HepG2 (cell line): ENCODE data around the gene ACVRL1. TPM values are rescaled to one million over a fixed set of nuclear protein-coding genes. Genes with fewer than 3 reads are reported as not detected.

Experiments
- FOXA3 ChIP-seq: IDR thresholded peaks from 2 replicates; pipeline ENCODE4 v1.6.1; 2016; ENCODE audit warnings: missing genetic modification reagents, missing compliant biosample characterization
- HMGXB4 ChIP-seq, 2 experiments: sonication (generic) in 1 of 2; formaldehyde crosslinking in 1 of 2; IDR thresholded peaks; 2 replicates each; pipeline versions ENCODE4 v1.4.0 to v1.6.1; 2018 to 2020; ENCODE audit warnings: missing genetic modification reagents in 2 of 2, borderline replicate concordance in 1 of 2, low read depth in 1 of 2, mild to moderate bottlenecking in 1 of 2, missing biosample characterization in 1 of 2
- MTF2 ChIP-seq: sonication (generic); formaldehyde crosslinking; IDR thresholded peaks from 2 replicates; pipeline ENCODE4 v1.5.0; 2020; ENCODE audit warnings: missing genetic modification reagents, borderline replicate concordance
- NFKB2 ChIP-seq: sonication (generic); formaldehyde crosslinking; IDR thresholded peaks from 2 replicates; pipeline ENCODE4 v1.4.0; 2020; ENCODE audit warnings: missing genetic modification reagents, borderline replicate concordance
- RNF219 ChIP-seq: sonication (generic); formaldehyde crosslinking; IDR thresholded peaks from 2 replicates; pipeline ENCODE4 v1.5.0; 2020; ENCODE audit warnings: mild to moderate bottlenecking, missing genetic modification reagents
- SOX5 ChIP-seq: IDR thresholded peaks from 2 replicates; pipeline ENCODE4 v1.6.1; 2016; ENCODE audit warnings: borderline replicate concordance
- YY1 ChIP-seq: IDR thresholded peaks from 2 replicates; pipeline ENCODE4 v1.6.1; 2011; ENCODE audit warnings: low read length, low read depth, moderate library complexity, mild to moderate bottlenecking; ENCODE audit not compliant: insufficient read depth, insufficient replicate concordance
- ZBTB21 ChIP-seq: sonication (generic); formaldehyde crosslinking; IDR thresholded peaks from 2 replicates; pipeline ENCODE4 v1.4.0; 2020; ENCODE audit warnings: missing genetic modification reagents
- ZFP37 ChIP-seq: sonication (generic); formaldehyde crosslinking; IDR thresholded peaks from 2 replicates; pipeline ENCODE4 v1.4.0; 2020; ENCODE audit warnings: missing genetic modification reagents, borderline replicate concordance
- ZKSCAN8 ChIP-seq: IDR thresholded peaks from 2 replicates; pipeline ENCODE4 v1.6.1; 2016; ENCODE audit warnings: borderline replicate concordance, missing genetic modification reagents, missing compliant biosample characterization
- ZNF124 ChIP-seq: sonication (generic); formaldehyde crosslinking; IDR thresholded peaks from 2 replicates; pipeline ENCODE4 v1.4.0; 2020; ENCODE audit warnings: missing genetic modification reagents
- ZNF597 ChIP-seq: sonication (generic); formaldehyde crosslinking; IDR thresholded peaks from 2 replicates; pipeline ENCODE4 v1.5.0; 2020; ENCODE audit warnings: missing genetic modification reagents
- ZNF713 ChIP-seq: sonication (generic); formaldehyde crosslinking; IDR thresholded peaks from 2 replicates; pipeline ENCODE4 v1.4.0; 2020; ENCODE audit warnings: mild to moderate bottlenecking, missing genetic modification reagents
- ZSCAN22 ChIP-seq: sonication (generic); formaldehyde crosslinking; IDR thresholded peaks from 2 replicates; pipeline ENCODE4 v1.4.0; 2020; ENCODE audit warnings: mild to moderate bottlenecking, missing genetic modification reagents
- polyA plus RNA-seq, 8 experiments: library from polyadenylated mRNA; depleted of rRNA in 3 of 8; stranded (reverse) in 7 of 8; unstranded in 1 of 8; fragments of >200 nt; fragmentation: Illumina TruSeq in 4 of 8; extraction: Trizol in 4 of 8; gene quantifications; 2 replicates each; pipeline versions ENCODE4 v1.2.1 to v1.2.3, GENCODE V29; 2011 to 2016; ENCODE audit warnings: low read depth in 4 of 8, missing spikeins in 1 of 8, mixed read lengths in 1 of 8; ENCODE audit not compliant: insufficient read depth in 1 of 8
- total RNA-seq, 5 experiments: library from RNA; depleted of rRNA; stranded (reverse); fragments of >200 nt; fragmentation: Illumina TruSeq; extraction: Trizol; gene quantifications; 2 replicates each; pipeline ENCODE4 v1.2.3, GENCODE V29; 2016; ENCODE audit warnings: low read depth in 1 of 5
- TF ChIP-seq, protein P1 (sequence below): sonication (generic); formaldehyde crosslinking; IDR thresholded peaks from 2 replicates; pipeline ENCODE4 v1.8.0; 2022; ENCODE audit warnings: missing genetic modification reagents, mild to moderate bottlenecking, moderate library complexity, borderline replicate concordance
- TF ChIP-seq, protein P2 (sequence below): sonication (generic); formaldehyde crosslinking; IDR thresholded peaks from 2 replicates; pipeline ENCODE4 v1.4.0; 2020; ENCODE audit warnings: missing genetic modification reagents
- TF ChIP-seq, protein P3 (sequence below): IDR thresholded peaks from 2 replicates; pipeline ENCODE4 v1.6.1; 2016; ENCODE audit warnings: control low read depth

Gene ACVRL1
- total and polyA plus RNA-seq, 2 of the 13 experiments (the other 11 are each of a cell fraction or from before 2014, with no cell fraction given), result not detected

DNA sequence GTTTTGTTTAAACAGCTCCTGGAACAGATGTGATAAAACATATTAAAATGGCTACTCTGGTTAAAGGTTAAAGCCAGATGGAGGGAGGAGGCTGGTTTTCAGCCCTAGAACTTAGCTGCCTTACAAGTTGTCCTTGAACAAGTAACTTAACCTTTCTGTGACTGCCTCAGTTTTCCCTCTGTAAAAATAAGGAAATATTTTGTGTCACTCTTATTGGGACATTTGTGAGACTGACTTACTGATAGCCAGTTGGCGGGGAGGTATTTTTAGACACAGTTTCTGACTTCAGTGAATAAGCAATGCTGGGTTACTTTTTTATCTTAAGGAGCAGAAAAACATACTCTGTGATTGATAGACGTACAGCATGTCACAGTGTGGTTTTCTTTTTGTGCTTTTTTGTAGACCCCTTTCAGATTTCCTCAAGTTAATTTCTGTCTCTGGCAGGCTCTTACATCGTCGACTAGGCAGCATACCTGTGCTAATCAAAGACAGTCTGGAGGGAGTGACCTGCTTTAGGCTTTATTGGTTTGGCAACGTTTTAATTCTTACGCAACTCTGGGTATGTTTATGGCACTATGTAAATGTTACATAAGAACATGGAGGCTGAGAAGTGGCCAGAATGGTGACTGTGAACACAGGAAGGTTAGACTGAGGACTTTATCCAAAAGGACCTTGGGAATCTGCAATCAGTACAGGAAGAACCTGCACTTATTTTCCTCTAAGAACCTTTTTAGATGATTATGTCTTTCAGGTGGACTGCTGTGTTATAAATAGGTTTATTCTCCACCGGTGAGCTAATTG, 47.5 kb downstream of the ACVRL1 start (continued):
- TF ChIP-seq, protein P1, sequence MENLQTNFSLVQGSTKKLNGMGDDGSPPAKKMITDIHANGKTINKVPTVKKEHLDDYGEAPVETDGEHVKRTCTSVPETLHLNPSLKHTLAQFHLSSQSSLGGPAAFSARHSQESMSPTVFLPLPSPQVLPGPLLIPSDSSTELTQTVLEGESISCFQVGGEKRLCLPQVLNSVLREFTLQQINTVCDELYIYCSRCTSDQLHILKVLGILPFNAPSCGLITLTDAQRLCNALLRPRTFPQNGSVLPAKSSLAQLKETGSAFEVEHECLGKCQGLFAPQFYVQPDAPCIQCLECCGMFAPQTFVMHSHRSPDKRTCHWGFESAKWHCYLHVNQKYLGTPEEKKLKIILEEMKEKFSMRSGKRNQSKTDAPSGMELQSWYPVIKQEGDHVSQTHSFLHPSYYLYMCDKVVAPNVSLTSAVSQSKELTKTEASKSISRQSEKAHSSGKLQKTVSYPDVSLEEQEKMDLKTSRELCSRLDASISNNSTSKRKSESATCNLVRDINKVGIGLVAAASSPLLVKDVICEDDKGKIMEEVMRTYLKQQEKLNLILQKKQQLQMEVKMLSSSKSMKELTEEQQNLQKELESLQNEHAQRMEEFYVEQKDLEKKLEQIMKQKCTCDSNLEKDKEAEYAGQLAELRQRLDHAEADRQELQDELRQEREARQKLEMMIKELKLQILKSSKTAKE (CRISPR knock-in tag), result no peak
- TF ChIP-seq ZBTB21 (CRISPR knock-in tag) (no peak), ZFP37 (no peak), NFKB2 (CRISPR knock-in tag) (no peak), ZNF713 (CRISPR knock-in tag) (no peak), ZSCAN22 (peak; percentile 84), ZNF124 (CRISPR knock-in tag) (no peak), ZNF597 (CRISPR knock-in tag) (no peak), RNF219 (CRISPR knock-in tag) (no peak), SOX5 (no peak), MTF2 (no peak), ZKSCAN8 (no peak), FOXA3 (CRISPR knock-in tag) (peak; percentile 44; the same call in 1 of the 2 replicates), HMGXB4 (CRISPR knock-in tag; IDR thresholded peaks at IDR 0.05; ENCODE audit: borderline replicate concordance in 1 of 2, low read depth in 1 of 2) (no peak), YY1 (no peak)
- TF ChIP-seq, protein P2, sequence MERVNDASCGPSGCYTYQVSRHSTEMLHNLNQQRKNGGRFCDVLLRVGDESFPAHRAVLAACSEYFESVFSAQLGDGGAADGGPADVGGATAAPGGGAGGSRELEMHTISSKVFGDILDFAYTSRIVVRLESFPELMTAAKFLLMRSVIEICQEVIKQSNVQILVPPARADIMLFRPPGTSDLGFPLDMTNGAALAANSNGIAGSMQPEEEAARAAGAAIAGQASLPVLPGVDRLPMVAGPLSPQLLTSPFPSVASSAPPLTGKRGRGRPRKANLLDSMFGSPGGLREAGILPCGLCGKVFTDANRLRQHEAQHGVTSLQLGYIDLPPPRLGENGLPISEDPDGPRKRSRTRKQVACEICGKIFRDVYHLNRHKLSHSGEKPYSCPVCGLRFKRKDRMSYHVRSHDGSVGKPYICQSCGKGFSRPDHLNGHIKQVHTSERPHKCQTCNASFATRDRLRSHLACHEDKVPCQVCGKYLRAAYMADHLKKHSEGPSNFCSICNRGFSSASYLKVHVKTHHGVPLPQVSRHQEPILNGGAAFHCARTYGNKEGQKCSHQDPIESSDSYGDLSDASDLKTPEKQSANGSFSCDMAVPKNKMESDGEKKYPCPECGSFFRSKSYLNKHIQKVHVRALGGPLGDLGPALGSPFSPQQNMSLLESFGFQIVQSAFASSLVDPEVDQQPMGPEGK (CRISPR knock-in tag), result no peak
- TF ChIP-seq, protein P3, sequence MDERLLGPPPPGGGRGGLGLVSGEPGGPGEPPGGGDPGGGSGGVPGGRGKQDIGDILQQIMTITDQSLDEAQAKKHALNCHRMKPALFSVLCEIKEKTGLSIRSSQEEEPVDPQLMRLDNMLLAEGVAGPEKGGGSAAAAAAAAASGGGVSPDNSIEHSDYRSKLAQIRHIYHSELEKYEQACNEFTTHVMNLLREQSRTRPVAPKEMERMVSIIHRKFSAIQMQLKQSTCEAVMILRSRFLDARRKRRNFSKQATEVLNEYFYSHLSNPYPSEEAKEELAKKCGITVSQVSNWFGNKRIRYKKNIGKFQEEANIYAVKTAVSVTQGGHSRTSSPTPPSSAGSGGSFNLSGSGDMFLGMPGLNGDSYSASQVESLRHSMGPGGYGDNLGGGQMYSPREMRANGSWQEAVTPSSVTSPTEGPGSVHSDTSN (CRISPR knock-in tag), result no peak
